H1 (cell line): Measurements from ENCODE around the gene CLIP4. TPM values are rescaled to one million over a fixed set of nuclear protein-coding genes. Genes with fewer than 3 reads are reported as not detected.

Experiments used
- CTCF ChIA-PET: fragments of 300-600 bp; sonication (Branson Sonifier 250); formaldehyde crosslinking; loops from one replicate; lab custom pipeline; 2021; ENCODE audit not compliant: partially characterized antibody; lab: Charles Lee
- POLR2A ChIA-PET: fragments of 300-600 bp; sonication (Branson Sonifier 250); formaldehyde crosslinking; loops from one replicate; lab custom pipeline; 2021; ENCODE audit warnings: inconsistent platforms; ENCODE audit not compliant: partially characterized antibody; lab: Charles Lee
- DNase-seq, 2 experiments: peaks; one replicate each; pipeline versions ENCODE4 v3.0.0 to v3.0.0-alpha.2; 2010 to 2022; ENCODE audit warnings: low spot score in 2 of 2, low read depth in 1 of 2, mixed read lengths in 1 of 2
- FAIRE-seq: peaks from 2 replicates; lab custom pipeline; 2011; peaks lifted over from hg19 to GRCh38; lab: Jason Lieb, UNC
- H2AFZ ChIP-seq: 2 replicates; pipeline ENCODE4 v1.8.1; 2012; ENCODE audit warnings: low read length, inconsistent platforms
- H2AK5ac ChIP-seq: 2 replicates; pipeline ENCODE4 v1.6.1; 2013; ENCODE audit warnings: low read depth, low read length
- H2BK120ac ChIP-seq: replicated peaks from 2 replicates; pipeline ENCODE3; 2013; ENCODE audit warnings: low read depth, low read length, inconsistent platforms
- H2BK12ac ChIP-seq: 2 replicates; pipeline ENCODE4 v1.6.1; 2013; ENCODE audit warnings: low read depth, low read length
- H2BK15ac ChIP-seq: 2 replicates; pipeline ENCODE4 v1.6.1; 2013; ENCODE audit warnings: low read length
- H2BK20ac ChIP-seq: 2 replicates; pipeline ENCODE4 v1.6.1; 2013; ENCODE audit warnings: low read length
- H2BK5ac ChIP-seq: 2 replicates; pipeline ENCODE4 v1.6.1; 2013; ENCODE audit warnings: low read depth, low read length
- H3K14ac ChIP-seq: 2 replicates; pipeline ENCODE4 v1.6.1; 2013; ENCODE audit warnings: inconsistent platforms; ENCODE audit not compliant: insufficient read length
- H3K18ac ChIP-seq: 2 replicates; pipeline ENCODE4 v1.6.1; 2013; ENCODE audit warnings: low read length; ENCODE audit errors: extremely low read depth
- H3K23ac ChIP-seq: 2 replicates; pipeline ENCODE4 v1.6.1; 2013; ENCODE audit warnings: inconsistent platforms; ENCODE audit not compliant: insufficient read length
- H3K23me2 ChIP-seq: 2 replicates; pipeline ENCODE4 v1.6.1; 2013; ENCODE audit warnings: low read depth, low read length
- H3K27ac ChIP-seq: 2 replicates; pipeline ENCODE4 v1.6.1; 2011; ENCODE audit warnings: low read depth, low read length, inconsistent platforms
- H3K27me3 ChIP-seq, 4 experiments: replicated peaks in 1 of 4; 1 replicate in 1 of 4; 2 replicates in 3 of 4; pipeline versions ENCODE4 v1.6.1 to v1.8.1; 2011 to 2013; ENCODE audit warnings: low read length in 3 of 4, mild to moderate bottlenecking in 3 of 4, inconsistent platforms in 2 of 4, mixed read lengths in 2 of 4, moderate library complexity in 1 of 4; ENCODE audit not compliant: control insufficient read depth in 3 of 4, insufficient read depth in 3 of 4; ENCODE audit errors: extremely low read depth in 1 of 4
- H3K36me3 ChIP-seq, 4 experiments: 2 replicates each; pipeline versions ENCODE4 v1.6.1 to v1.8.1; 2011 to 2013; ENCODE audit warnings: mild to moderate bottlenecking in 4 of 4, low read length in 3 of 4, moderate library complexity in 2 of 4, control low read depth in 1 of 4, inconsistent platforms in 1 of 4; ENCODE audit not compliant: insufficient read depth in 4 of 4, control insufficient read depth in 2 of 4
- H3K4ac ChIP-seq: replicated peaks from 2 replicates; pipeline ENCODE3; 2013; ENCODE audit warnings: low read length, low read depth, mixed read lengths, inconsistent platforms; ENCODE audit not compliant: insufficient read length
- H3K4me1 ChIP-seq, 4 experiments: replicated peaks in 1 of 4; 1 replicate in 1 of 4; 2 replicates in 3 of 4; pipeline versions ENCODE4 v1.6.1 to v1.8.1; 2011 to 2013; ENCODE audit warnings: low read length in 3 of 4, inconsistent platforms in 2 of 4, mixed read lengths in 1 of 4; ENCODE audit not compliant: insufficient read depth in 4 of 4, control insufficient read depth in 3 of 4
- H3K4me2 ChIP-seq, 2 experiments: 2 replicates each; pipeline versions ENCODE4 v1.6.1 to v1.8.1; 2011 to 2013; ENCODE audit warnings: low read depth in 2 of 2, low read length in 2 of 2, control low read depth in 1 of 2, inconsistent platforms in 1 of 2, mild to moderate bottlenecking in 1 of 2; ENCODE audit not compliant: insufficient read depth in 1 of 2
- H3K4me3 ChIP-seq, 4 experiments: fragments of 200-600, 300-600 bp in 1 of 4; sonication (generic), shearing (Covaris generic), sonication (Bioruptor Twin) in 1 of 4; 2 replicates each; pipeline versions ENCODE4 v1.5.1 to v1.8.1; 2011 to 2016; ENCODE audit warnings: low read length in 4 of 4, low read depth in 3 of 4, control low read depth in 2 of 4, inconsistent platforms in 2 of 4, mild to moderate bottlenecking in 2 of 4, mixed read lengths in 1 of 4, moderate library complexity in 1 of 4; ENCODE audit not compliant: insufficient read depth in 2 of 4; ENCODE audit errors: extremely low read depth in 1 of 4
- H3K56ac ChIP-seq: replicated peaks from 2 replicates; pipeline ENCODE3; 2013; ENCODE audit warnings: low read depth, mild to moderate bottlenecking, mixed read lengths, low read length, inconsistent platforms; ENCODE audit not compliant: insufficient read length
- H3K79me1 ChIP-seq: 2 replicates; pipeline ENCODE4 v1.6.1; 2013; ENCODE audit warnings: low read depth, low read length, control low read depth
- H3K79me2 ChIP-seq, 2 experiments: 2 replicates each; pipeline versions ENCODE4 v1.6.1 to v1.8.1; 2012 to 2013; ENCODE audit warnings: low read length in 2 of 2, mild to moderate bottlenecking in 2 of 2, inconsistent platforms in 1 of 2; ENCODE audit not compliant: insufficient read depth in 2 of 2, control insufficient read depth in 1 of 2
- H3K9ac ChIP-seq, 4 experiments: replicated peaks in 1 of 4; 1 replicate in 1 of 4; 2 replicates in 3 of 4; pipeline versions ENCODE4 v1.6.1 to v1.8.1; 2011 to 2013; ENCODE audit warnings: low read depth in 3 of 4, low read length in 3 of 4, control low read depth in 2 of 4, mild to moderate bottlenecking in 2 of 4, moderate library complexity in 2 of 4, inconsistent platforms in 1 of 4; ENCODE audit errors: extremely low read depth in 1 of 4
- H3K9me3 ChIP-seq, 2 experiments: 2 replicates each; pipeline versions ENCODE4 v1.6.1 to v1.8.1; 2012 to 2013; ENCODE audit warnings: mild to moderate bottlenecking in 2 of 2, moderate library complexity in 2 of 2, control low read depth in 1 of 2, inconsistent platforms in 1 of 2, low read depth in 1 of 2, low read length in 1 of 2, mixed read lengths in 1 of 2; ENCODE audit not compliant: insufficient read depth in 2 of 2
- H4K20me1 ChIP-seq, 2 experiments: replicated peaks in 1 of 2; 2 replicates each; pipeline versions ENCODE3 to v1.8.1; 2011 to 2013; ENCODE audit warnings: inconsistent platforms in 2 of 2, low read length in 2 of 2, mild to moderate bottlenecking in 1 of 2; ENCODE audit not compliant: insufficient read depth in 2 of 2, control insufficient read depth in 1 of 2
- H4K5ac ChIP-seq: 2 replicates; pipeline ENCODE4 v1.6.1; 2013; ENCODE audit warnings: low read length, low read depth, mixed read lengths, inconsistent platforms; ENCODE audit not compliant: insufficient read length
- H4K8ac ChIP-seq: 2 replicates; pipeline ENCODE4 v1.8.0; 2013; ENCODE audit warnings: mild to moderate bottlenecking, moderate library complexity, low read length, inconsistent platforms; ENCODE audit not compliant: insufficient read depth; ENCODE audit errors: extremely low read depth
- H4K91ac ChIP-seq: replicated peaks from 2 replicates; pipeline ENCODE3; 2013; ENCODE audit warnings: low read length, mixed read lengths, inconsistent platforms; ENCODE audit not compliant: insufficient read length
- CTBP2 ChIP-seq: IDR thresholded peaks from 2 replicates; pipeline ENCODE4 v1.7.0; 2011; ENCODE audit warnings: borderline replicate concordance, mild to moderate bottlenecking, moderate library complexity, mixed read lengths, low read length; ENCODE audit not compliant: insufficient read depth, insufficient read length
- GABPA ChIP-seq: IDR thresholded peaks from 2 replicates; pipeline ENCODE4 v1.6.1; 2011; ENCODE audit warnings: mild to moderate bottlenecking, low read length, moderate library complexity, borderline replicate concordance; ENCODE audit not compliant: insufficient read depth
- PHF8 ChIP-seq: fragments of 200-600 bp; sonication (generic); conservative IDR thresholded peaks from 2 replicates; pipeline ENCODE4 v1.7.1; 2012; ENCODE audit warnings: low read depth, mild to moderate bottlenecking, inconsistent platforms, low read length, moderate library complexity
- RXRA ChIP-seq: IDR thresholded peaks from 2 replicates; pipeline ENCODE4 v1.6.1; 2011; ENCODE audit warnings: low read depth, mild to moderate bottlenecking, low read length, moderate library complexity; ENCODE audit not compliant: insufficient read depth
- TAF1 ChIP-seq: IDR thresholded peaks from 2 replicates; pipeline ENCODE4 v1.6.1; 2011; ENCODE audit warnings: mild to moderate bottlenecking, low read depth, low read length
- WGBS, 2 experiments: shearing (Covaris generic) in 1 of 2; methylation state at CpG; one replicate each; pipeline versions ENCODE4 v1.1.6 to v1.1.7; 2013 to 2015; ENCODE audit warnings: low lambda C conversion rate in 2 of 2, mixed read lengths in 2 of 2, inconsistent platforms in 1 of 2, low coverage in 1 of 2, missing lambda C conversion rate in 1 of 2; ENCODE audit not compliant: insufficient replicate concordance in 2 of 2, insufficient coverage in 1 of 2, insufficient read length in 1 of 2; ENCODE audit errors: extremely low coverage in 1 of 2, missing lambda C conversion rate in 1 of 2; 5-methylcytosine and 5-hydroxymethylcytosine counted together
- polyA plus RNA-seq, 7 experiments: library from polyadenylated mRNA; depleted of rRNA in 3 of 7; stranded (reverse) in 5 of 7; unstranded in 2 of 7; fragments of >200 nt in 5 of 7; fragments of 200-250 nt in 2 of 7; gene quantifications; 1 replicate in 5 of 7; 2 replicates in 1 of 7; 4 replicates in 1 of 7; pipeline versions ENCODE4 v1.2.1 to v1.2.3, GENCODE V29; 2011 to 2013; ENCODE audit warnings: missing spikeins in 2 of 7, mixed read lengths in 2 of 7
- total RNA-seq: library from RNA; stranded (reverse); fragmentation: NEBNext Ultra II Directional; extraction: Animal tissue kit (Norgen Biotek cat#: 25700); gene quantifications from 2 replicates; pipeline ENCODE4 v1.2.1, GENCODE V29; 2021
- TF ChIP-seq, protein P1 (sequence below): IDR thresholded peaks from 2 replicates; pipeline ENCODE4 v1.6.1; 2011; ENCODE audit warnings: low read depth, mild to moderate bottlenecking, low read length; ENCODE audit not compliant: insufficient read depth
- TF ChIP-seq, protein P2 (sequence below): IDR thresholded peaks from 2 replicates; pipeline ENCODE4 v1.6.1; 2011; ENCODE audit warnings: low read length, improper control_type of control experiment

The CLIP4 gene
- total and polyA plus RNA-seq, 2 of the 8 experiments (the other 6 are each of a cell fraction or from before 2014, with no cell fraction given): 0.08 to 0.09 TPM

DNA sequence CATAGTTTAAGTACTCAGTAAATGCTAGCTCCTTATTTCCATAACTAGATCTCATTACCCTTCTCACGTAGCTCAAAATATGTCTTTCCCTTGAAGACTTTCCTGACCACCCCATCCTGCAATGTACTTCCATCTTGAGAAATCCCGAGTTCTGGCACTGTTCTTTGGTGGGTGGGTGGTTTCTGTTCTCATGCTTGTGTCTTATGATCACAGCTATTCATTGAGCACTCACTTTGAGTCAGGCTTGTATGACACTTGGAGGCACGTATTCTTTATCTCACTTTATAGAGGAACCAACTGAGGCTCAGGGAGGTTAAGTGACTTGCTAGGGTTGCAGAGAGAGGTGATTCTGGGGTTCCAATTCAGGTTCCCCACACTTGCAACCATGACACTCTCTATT is 9.0 kb upstream of the CLIP4 start:
- ChIA-PET CTCF (interaction anchor here (1.0 to 1.7 kb wide), 4 partner anchors 7 to 90 kb away, joined by 3 read pairs; no protein-coding TSS in a partner anchor), POLR2A (interaction anchor here (1.1 kb wide), 1 partner anchor 10 kb away, joined by 3 read pairs; no protein-coding TSS in a partner anchor)
- Histone ChIP-seq H3K27ac (no peak overlapping the region), H2BK120ac (no peak overlapping the region), H3K4me2 (no peak overlapping the region), H3K4me1 (no peaks in the 10 kb centered on the region), H3K79me2 (no peaks in the 10 kb centered on the region), H3K9me3 (no peaks in the 10 kb centered on the region), H4K20me1 (no peaks in the 10 kb centered on the region), H4K91ac (no peak overlapping the region), H2BK20ac (no peak overlapping the region), H3K18ac (no peak overlapping the region), H3K79me1 (no peaks in the 10 kb centered on the region), H3K56ac (no peak overlapping the region), H4K5ac (no peak overlapping the region), H3K23ac (no peak overlapping the region), H3K4ac (no peak overlapping the region), H3K4me3 (no peak overlapping the region), H2BK15ac (no peak overlapping the region), H2AFZ (no peak overlapping the region), H2AK5ac (no peak overlapping the region), H2BK12ac (no peak overlapping the region), H3K14ac (no peak overlapping the region), H3K9ac (no peak overlapping the region), H3K36me3 (no peaks in the 10 kb centered on the region), H4K8ac (no peak overlapping the region), H3K23me2 (no peaks in the 10 kb centered on the region), H2BK5ac (no peak overlapping the region), H3K27me3 (no peaks in the 10 kb centered on the region)
- DNase-seq (no peak), FAIRE-seq (no peak)
- WGBS, 2 experiments: 85% methylated on average over 3 of the region's 3 CpGs; no CpG with 5 or more reads in 1 of the 2 experiments
- TF ChIP-seq TAF1 (no peak), PHF8 (no peak), GABPA (no peak), RXRA (no peak), CTBP2 (no peak)
- TF ChIP-seq, protein P1, sequence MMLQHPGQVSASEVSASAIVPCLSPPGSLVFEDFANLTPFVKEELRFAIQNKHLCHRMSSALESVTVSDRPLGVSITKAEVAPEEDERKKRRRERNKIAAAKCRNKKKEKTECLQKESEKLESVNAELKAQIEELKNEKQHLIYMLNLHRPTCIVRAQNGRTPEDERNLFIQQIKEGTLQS: no peak
- TF ChIP-seq, protein P2, sequence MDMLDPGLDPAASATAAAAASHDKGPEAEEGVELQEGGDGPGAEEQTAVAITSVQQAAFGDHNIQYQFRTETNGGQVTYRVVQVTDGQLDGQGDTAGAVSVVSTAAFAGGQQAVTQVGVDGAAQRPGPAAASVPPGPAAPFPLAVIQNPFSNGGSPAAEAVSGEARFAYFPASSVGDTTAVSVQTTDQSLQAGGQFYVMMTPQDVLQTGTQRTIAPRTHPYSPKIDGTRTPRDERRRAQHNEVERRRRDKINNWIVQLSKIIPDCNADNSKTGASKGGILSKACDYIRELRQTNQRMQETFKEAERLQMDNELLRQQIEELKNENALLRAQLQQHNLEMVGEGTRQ: no peak
